Activated B cell treated with CpG ODN at 0.5 μM for 24 hours (primary cell): ENCODE results near the gene HSBP1. TPM values are rescaled to one million over a fixed set of nuclear protein-coding genes. Genes with fewer than 3 reads are reported as not detected.

Experiments used
- ATAC-seq: fragments of 200-7000 bp; cut with Tn5 transposase; one replicate; pipeline ENCODE4 v1.10.0; 2021; ENCODE audit warnings: low read depth, mild to moderate bottlenecking, moderate library complexity
- CTCF ChIA-PET: fragments of 350-600 bp; sonication (Branson Sonifier 250); formaldehyde crosslinking; loops from one replicate; lab custom pipeline; 2021; ENCODE audit warnings: antibody characterized with exemption; lab: Charles Lee
- POLR2A ChIA-PET: fragments of 350-600 bp; sonication (Branson Sonifier 250); formaldehyde crosslinking; loops from one replicate; lab custom pipeline; 2021; ENCODE audit warnings: antibody characterized with exemption; lab: Charles Lee
- DNase-seq: peaks from one replicate; pipeline ENCODE4 v3.0.0; 2022
- H3K27ac Mint-ChIP-seq: one replicate; pipeline ENCODE4 v1.8.0; 2020; ENCODE audit warnings: mixed read lengths
- H3K27me3 Mint-ChIP-seq: one replicate; pipeline ENCODE4 v1.8.0; 2021; ENCODE audit warnings: mixed read lengths
- H3K36me3 Mint-ChIP-seq: one replicate; pipeline ENCODE4 v1.8.0; 2021; ENCODE audit warnings: low read depth, mixed read lengths
- H3K4me1 Mint-ChIP-seq: one replicate; pipeline ENCODE4 v1.8.0; 2021; ENCODE audit warnings: mixed read lengths
- H3K4me3 Mint-ChIP-seq: one replicate; pipeline ENCODE4 v1.8.0; 2020; ENCODE audit warnings: mild to moderate bottlenecking, mixed read lengths
- H3K9me3 Mint-ChIP-seq: one replicate; pipeline ENCODE4 v1.8.0; 2020; ENCODE audit warnings: mixed read lengths
- CTCF ChIP-seq: fragments of 200-600 bp; IDR thresholded peaks from one replicate; pipeline ENCODE4 v1.8.0; 2022; ENCODE audit warnings: antibody characterized with exemption, mild to moderate bottlenecking
- intact Hi-C: fragments of 100-400 bp; cut with micrococcal nuclease; formaldehyde crosslinking; loops from one replicate; pipeline ENCODE4 v1.15.1; 2024
- total RNA-seq: library from RNA; stranded (reverse); gene quantifications from 2 replicates; pipeline ENCODE4 v1.2.3, GENCODE V29; 2022

Gene HSBP1
- total RNA-seq, 1 donor from 2014 or later, result 54.0 TPM

- Mint-ChIP-seq H3K36me3 (no peaks in the 10 kb centered on the region), H3K4me3 (no peak overlapping the region), H3K4me1 (peaks cover 5% of the 10 kb centered on the region), H3K27ac (no peak overlapping the region), H3K27me3 (peaks cover 13% of the 10 kb centered on the region), H3K9me3 (peaks cover 6% of the 10 kb centered on the region)
- DNase-seq (no peak), ATAC-seq (no peak)
- ChIA-PET CTCF (no interaction called here), POLR2A (no interaction called here)
- intact Hi-C loops, result no loop called here
- TF ChIP-seq CTCF, result no peak
Measured at GRCh38 chr16:83862661-83863060, 54.9 kb downstream of the HSBP1 start.

DNA sequence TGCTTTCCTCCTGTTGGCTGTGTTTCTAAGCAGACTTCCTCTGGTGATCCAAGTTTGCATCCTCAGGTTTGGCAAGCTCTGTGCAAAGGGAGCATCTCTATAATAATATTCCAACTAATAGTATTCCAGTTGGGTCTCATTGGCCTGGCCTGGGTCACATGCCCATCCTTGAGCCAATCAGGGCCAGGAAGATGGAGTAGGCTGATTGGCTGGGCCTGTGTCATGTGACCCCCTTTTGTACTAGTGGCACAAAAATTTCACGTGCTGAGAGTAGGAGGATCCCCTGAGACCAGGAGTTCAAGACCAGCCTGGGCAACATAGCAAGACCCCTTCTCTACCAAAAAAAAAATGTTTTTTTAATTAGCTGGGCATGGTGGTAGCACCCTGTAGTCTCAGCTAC, 55.9 kb downstream of the HSBP1 start:
- no peak for DNase-seq
- Mint-ChIP-seq H3K4me1 (peaks cover 5% of the 10 kb centered on the region), H3K9me3 (peaks cover 6% of the 10 kb centered on the region), H3K36me3 (no peaks in the 10 kb centered on the region), H3K27me3 (peaks cover 11% of the 10 kb centered on the region), H3K4me3 (no peak overlapping the region), H3K27ac (no peak overlapping the region)
- no peak for TF ChIP-seq CTCF
- intact Hi-C loops, result no loop called here
- ATAC-seq, result no peak
- ChIA-PET POLR2A (no interaction called here), CTCF (no interaction called here)

Other genes with a start within 250 kb of the HSBP1 start
- gene MLYCD, start 91.1 kb downstream of the HSBP1 start, total RNA-seq, result 8.7 and 10.8 TPM in 2 replicates
- gene OSGIN1, start 145.3 kb downstream of the HSBP1 start, total RNA-seq, result 1.6 TPM in 2 replicates
- gene NECAB2, start 160.3 kb downstream of the HSBP1 start, total RNA-seq, result not detected in 2 replicates
- gene SLC38A8, start 234.8 kb downstream of the HSBP1 start, total RNA-seq, result not detected in 2 replicates